HepG2 (cell line): ENCODE measurements around the gene SPAG9. TPM values are rescaled to one million over a fixed set of nuclear protein-coding genes. Genes with fewer than 3 reads are reported as not detected.

Experiments used
- GABPB1 ChIP-seq: IDR thresholded peaks from 2 replicates; pipeline ENCODE4 v1.6.1; 2016; ENCODE audit warnings: mild to moderate bottlenecking, missing genetic modification reagents, moderate library complexity, missing compliant biosample characterization
- KLF13 ChIP-seq: sonication (generic); formaldehyde crosslinking; IDR thresholded peaks from 2 replicates; pipeline ENCODE4 v1.4.0; 2020; ENCODE audit warnings: mild to moderate bottlenecking, missing genetic modification reagents
- RBM39 ChIP-seq: fragments of 200-400 bp; formaldehyde crosslinking; IDR thresholded peaks from one replicate; pipeline ENCODE4 v1.6.1; 2018; ENCODE audit warnings: antibody characterized with exemption, mild to moderate bottlenecking, low read depth, low read length; ENCODE audit not compliant: poor library complexity, severe bottlenecking
- RORA ChIP-seq: sonication (generic); formaldehyde crosslinking; IDR thresholded peaks from 2 replicates; pipeline ENCODE4 v1.5.0; 2020; ENCODE audit warnings: mild to moderate bottlenecking, missing genetic modification reagents, moderate library complexity
- SRSF1 ChIP-seq: fragments of 200-400 bp; formaldehyde crosslinking; optimal IDR thresholded peaks from 2 replicates; pipeline ENCODE3; 2017; ENCODE audit warnings: mild to moderate bottlenecking, low read depth, low read length, moderate library complexity
- ZNF30 ChIP-seq: sonication (generic); formaldehyde crosslinking; IDR thresholded peaks from 2 replicates; pipeline ENCODE4 v1.5.0; 2020; ENCODE audit warnings: mild to moderate bottlenecking, missing genetic modification reagents
- ZNF788 ChIP-seq: sonication (generic); formaldehyde crosslinking; IDR thresholded peaks from 2 replicates; pipeline ENCODE4 v1.5.0; 2020; ENCODE audit warnings: mild to moderate bottlenecking, missing genetic modification reagents, borderline replicate concordance
- polyA plus RNA-seq, 8 experiments: library from polyadenylated mRNA; depleted of rRNA in 3 of 8; stranded (reverse) in 7 of 8; unstranded in 1 of 8; fragments of >200 nt; fragmentation: Illumina TruSeq in 4 of 8; extraction: Trizol in 4 of 8; gene quantifications; 2 replicates each; pipeline versions ENCODE4 v1.2.1 to v1.2.3, GENCODE V29; 2011 to 2016; ENCODE audit warnings: low read depth in 4 of 8, missing spikeins in 1 of 8, mixed read lengths in 1 of 8; ENCODE audit not compliant: insufficient read depth in 1 of 8
- total RNA-seq, 5 experiments: library from RNA; depleted of rRNA; stranded (reverse); fragments of >200 nt; fragmentation: Illumina TruSeq; extraction: Trizol; gene quantifications; 2 replicates each; pipeline ENCODE4 v1.2.3, GENCODE V29; 2016; ENCODE audit warnings: low read depth in 1 of 5
- TF ChIP-seq, protein P1 (sequence below): sonication (generic); formaldehyde crosslinking; IDR thresholded peaks from 2 replicates; pipeline ENCODE4 v1.5.1; 2020; ENCODE audit warnings: missing genetic modification reagents, mild to moderate bottlenecking, borderline replicate concordance
- TF ChIP-seq, protein P2 (sequence below): sonication (generic); formaldehyde crosslinking; IDR thresholded peaks from 2 replicates; pipeline ENCODE4 v1.8.0; 2022; ENCODE audit warnings: mild to moderate bottlenecking, missing genetic modification reagents, moderate library complexity
- TF ChIP-seq, protein P3 (sequence below): sonication (generic); formaldehyde crosslinking; IDR thresholded peaks from 2 replicates; pipeline ENCODE4 v1.4.0; 2020; ENCODE audit warnings: missing genetic modification reagents
- TF ChIP-seq, protein P4 (sequence below): sonication (generic); formaldehyde crosslinking; IDR thresholded peaks from 2 replicates; pipeline ENCODE4 v1.5.0; 2020; ENCODE audit warnings: mild to moderate bottlenecking, missing genetic modification reagents, borderline replicate concordance
- TF ChIP-seq, protein P5 (sequence below): IDR thresholded peaks from 2 replicates; pipeline ENCODE4 v1.6.1; 2016; ENCODE audit warnings: low read depth
- TF ChIP-seq, protein P6 (sequence below): sonication (generic); formaldehyde crosslinking; IDR thresholded peaks from 2 replicates; pipeline ENCODE4 v1.4.0; 2020; ENCODE audit warnings: missing genetic modification reagents, mild to moderate bottlenecking, borderline replicate concordance
- TF ChIP-seq, protein P7 (sequence below): sonication (generic); formaldehyde crosslinking; IDR thresholded peaks from 2 replicates; pipeline ENCODE4 v1.4.0; 2020; ENCODE audit warnings: mild to moderate bottlenecking, missing genetic modification reagents

SPAG9 gene
- total and polyA plus RNA-seq, 2 of the 13 experiments (the other 11 are each of a cell fraction or from before 2014, with no cell fraction given) = 43.2 to 78.6 TPM

DNA sequence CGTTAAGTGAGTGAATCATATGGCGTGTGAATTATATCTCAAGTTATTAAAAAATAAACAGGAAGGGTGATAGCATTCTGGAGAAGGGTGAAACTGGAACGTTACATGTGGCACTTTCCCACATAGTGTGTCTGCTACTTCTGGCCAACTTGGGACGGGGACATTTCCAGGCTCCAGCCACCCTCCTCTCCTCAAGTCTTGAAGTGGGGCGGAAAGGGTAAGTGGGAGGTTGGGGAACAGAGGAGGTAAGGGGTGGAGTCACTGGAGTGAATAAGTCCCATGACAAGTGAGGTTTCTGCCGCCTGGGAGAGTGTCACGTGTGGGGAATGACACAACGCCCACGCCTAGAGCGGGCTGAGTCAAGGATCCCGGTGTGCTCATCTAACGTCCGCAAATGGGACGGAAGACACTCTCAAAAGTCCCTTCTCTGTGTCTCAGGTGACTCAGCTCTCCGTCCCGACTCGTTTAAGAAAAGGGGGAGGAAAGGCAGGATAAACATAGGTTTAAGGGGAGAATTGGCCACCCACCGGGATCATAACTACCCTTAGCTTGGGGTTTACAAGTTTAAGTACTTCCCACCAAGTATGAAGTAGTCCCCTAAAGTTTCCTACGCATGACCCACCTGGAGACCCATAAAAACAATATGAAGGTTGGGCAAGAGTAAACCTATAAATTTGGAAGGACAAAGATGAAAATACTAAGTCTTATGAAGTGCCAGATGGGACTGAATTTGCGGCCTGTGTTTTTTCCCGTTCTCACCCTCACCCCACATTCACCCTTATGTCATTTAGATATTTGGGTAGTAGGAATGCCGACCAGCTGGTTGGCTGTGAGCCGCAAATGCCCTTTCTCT lies 1.2 kb upstream of the SPAG9 start (continued):
- TF ChIP-seq KLF13 (CRISPR knock-in tag) (no peak), GABPB1 (CRISPR knock-in tag) (peak; percentile 37; the same call in 1 of the 2 replicates), RORA (CRISPR knock-in tag) (no peak), ZNF788 (CRISPR knock-in tag) (peak; percentile 72; the same call in 1 of the 2 replicates), RBM39 (no peak), ZNF30 (CRISPR knock-in tag) (no peak), SRSF1 (no peak)
- TF ChIP-seq, protein P1, sequence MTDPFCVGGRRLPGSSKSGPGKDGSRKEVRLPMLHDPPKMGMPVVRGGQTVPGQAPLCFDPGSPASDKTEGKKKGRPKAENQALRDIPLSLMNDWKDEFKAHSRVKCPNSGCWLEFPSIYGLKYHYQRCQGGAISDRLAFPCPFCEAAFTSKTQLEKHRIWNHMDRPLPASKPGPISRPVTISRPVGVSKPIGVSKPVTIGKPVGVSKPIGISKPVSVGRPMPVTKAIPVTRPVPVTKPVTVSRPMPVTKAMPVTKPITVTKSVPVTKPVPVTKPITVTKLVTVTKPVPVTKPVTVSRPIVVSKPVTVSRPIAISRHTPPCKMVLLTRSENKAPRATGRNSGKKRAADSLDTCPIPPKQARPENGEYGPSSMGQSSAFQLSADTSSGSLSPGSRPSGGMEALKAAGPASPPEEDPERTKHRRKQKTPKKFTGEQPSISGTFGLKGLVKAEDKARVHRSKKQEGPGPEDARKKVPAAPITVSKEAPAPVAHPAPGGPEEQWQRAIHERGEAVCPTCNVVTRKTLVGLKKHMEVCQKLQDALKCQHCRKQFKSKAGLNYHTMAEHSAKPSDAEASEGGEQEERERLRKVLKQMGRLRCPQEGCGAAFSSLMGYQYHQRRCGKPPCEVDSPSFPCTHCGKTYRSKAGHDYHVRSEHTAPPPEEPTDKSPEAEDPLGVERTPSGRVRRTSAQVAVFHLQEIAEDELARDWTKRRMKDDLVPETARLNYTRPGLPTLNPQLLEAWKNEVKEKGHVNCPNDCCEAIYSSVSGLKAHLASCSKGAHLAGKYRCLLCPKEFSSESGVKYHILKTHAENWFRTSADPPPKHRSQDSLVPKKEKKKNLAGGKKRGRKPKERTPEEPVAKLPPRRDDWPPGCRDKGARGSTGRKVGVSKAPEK (CRISPR knock-in tag) = no peak
- TF ChIP-seq, protein P2, sequence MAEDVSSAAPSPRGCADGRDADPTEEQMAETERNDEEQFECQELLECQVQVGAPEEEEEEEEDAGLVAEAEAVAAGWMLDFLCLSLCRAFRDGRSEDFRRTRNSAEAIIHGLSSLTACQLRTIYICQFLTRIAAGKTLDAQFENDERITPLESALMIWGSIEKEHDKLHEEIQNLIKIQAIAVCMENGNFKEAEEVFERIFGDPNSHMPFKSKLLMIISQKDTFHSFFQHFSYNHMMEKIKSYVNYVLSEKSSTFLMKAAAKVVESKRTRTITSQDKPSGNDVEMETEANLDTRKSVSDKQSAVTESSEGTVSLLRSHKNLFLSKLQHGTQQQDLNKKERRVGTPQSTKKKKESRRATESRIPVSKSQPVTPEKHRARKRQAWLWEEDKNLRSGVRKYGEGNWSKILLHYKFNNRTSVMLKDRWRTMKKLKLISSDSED (CRISPR knock-in tag) = no peak
- TF ChIP-seq, protein P3, sequence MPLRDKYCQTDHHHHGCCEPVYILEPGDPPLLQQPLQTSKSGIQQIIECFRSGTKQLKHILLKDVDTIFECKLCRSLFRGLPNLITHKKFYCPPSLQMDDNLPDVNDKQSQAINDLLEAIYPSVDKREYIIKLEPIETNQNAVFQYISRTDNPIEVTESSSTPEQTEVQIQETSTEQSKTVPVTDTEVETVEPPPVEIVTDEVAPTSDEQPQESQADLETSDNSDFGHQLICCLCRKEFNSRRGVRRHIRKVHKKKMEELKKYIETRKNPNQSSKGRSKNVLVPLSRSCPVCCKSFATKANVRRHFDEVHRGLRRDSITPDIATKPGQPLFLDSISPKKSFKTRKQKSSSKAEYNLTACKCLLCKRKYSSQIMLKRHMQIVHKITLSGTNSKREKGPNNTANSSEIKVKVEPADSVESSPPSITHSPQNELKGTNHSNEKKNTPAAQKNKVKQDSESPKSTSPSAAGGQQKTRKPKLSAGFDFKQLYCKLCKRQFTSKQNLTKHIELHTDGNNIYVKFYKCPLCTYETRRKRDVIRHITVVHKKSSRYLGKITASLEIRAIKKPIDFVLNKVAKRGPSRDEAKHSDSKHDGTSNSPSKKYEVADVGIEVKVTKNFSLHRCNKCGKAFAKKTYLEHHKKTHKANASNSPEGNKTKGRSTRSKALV (CRISPR knock-in tag) = peak; percentile 62; the same call in 1 of the 2 replicates
- TF ChIP-seq, protein P4, sequence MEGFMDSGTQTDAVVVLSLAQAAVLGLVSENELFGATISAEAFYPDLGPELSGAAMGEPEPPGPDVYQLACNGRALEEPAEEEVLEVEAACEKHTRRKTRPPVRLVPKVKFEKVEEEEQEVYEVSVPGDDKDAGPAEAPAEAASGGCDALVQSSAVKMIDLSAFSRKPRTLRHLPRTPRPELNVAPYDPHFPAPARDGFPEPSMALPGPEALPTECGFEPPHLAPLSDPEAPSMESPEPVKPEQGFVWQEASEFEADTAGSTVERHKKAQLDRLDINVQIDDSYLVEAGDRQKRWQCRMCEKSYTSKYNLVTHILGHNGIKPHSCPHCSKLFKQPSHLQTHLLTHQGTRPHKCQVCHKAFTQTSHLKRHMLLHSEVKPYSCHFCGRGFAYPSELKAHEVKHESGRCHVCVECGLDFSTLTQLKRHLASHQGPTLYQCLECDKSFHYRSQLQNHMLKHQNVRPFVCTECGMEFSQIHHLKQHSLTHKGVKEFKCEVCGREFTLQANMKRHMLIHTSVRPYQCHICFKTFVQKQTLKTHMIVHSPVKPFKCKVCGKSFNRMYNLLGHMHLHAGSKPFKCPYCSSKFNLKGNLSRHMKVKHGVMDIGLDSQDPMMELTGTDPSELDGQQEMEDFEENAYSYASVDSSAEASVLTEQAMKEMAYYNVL (CRISPR knock-in tag) = no peak
- TF ChIP-seq, protein P5, sequence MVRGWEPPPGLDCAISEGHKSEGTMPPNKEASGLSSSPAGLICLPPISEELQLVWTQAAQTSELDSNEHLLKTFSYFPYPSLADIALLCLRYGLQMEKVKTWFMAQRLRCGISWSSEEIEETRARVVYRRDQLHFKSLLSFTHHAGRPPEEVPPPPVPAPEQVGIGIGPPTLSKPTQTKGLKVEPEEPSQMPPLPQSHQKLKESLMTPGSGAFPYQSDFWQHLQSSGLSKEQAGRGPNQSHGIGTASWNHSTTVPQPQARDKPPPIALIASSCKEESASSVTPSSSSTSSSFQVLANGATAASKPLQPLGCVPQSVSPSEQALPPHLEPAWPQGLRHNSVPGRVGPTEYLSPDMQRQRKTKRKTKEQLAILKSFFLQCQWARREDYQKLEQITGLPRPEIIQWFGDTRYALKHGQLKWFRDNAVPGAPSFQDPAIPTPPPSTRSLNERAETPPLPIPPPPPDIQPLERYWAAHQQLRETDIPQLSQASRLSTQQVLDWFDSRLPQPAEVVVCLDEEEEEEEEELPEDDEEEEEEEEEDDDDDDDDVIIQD (CRISPR knock-in tag) = peak; percentile 25; the same call in 1 of the 2 replicates
- TF ChIP-seq, protein P6, sequence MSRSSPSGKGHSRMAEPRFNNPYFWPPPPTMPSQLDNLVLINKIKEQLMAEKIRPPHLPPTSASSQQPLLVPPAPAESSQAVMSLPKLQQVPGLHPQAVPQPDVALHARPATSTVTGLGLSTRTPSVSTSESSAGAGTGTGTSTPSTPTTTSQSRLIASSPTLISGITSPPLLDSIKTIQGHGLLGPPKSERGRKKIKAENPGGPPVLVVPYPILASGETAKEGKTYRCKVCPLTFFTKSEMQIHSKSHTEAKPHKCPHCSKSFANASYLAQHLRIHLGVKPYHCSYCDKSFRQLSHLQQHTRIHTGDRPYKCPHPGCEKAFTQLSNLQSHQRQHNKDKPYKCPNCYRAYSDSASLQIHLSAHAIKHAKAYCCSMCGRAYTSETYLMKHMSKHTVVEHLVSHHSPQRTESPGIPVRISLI = no peak
- TF ChIP-seq, protein P7, sequence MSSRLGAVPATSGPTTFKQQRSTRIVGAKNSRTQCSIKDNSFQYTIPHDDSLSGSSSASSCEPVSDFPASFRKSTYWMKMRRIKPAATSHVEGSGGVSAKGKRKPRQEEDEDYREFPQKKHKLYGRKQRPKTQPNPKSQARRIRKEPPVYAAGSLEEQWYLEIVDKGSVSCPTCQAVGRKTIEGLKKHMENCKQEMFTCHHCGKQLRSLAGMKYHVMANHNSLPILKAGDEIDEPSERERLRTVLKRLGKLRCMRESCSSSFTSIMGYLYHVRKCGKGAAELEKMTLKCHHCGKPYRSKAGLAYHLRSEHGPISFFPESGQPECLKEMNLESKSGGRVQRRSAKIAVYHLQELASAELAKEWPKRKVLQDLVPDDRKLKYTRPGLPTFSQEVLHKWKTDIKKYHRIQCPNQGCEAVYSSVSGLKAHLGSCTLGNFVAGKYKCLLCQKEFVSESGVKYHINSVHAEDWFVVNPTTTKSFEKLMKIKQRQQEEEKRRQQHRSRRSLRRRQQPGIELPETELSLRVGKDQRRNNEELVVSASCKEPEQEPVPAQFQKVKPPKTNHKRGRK (CRISPR knock-in tag) = no peak
